K562 (cell line): Measurements from ENCODE around the gene SHF. TPM values are rescaled to one million over a fixed set of nuclear protein-coding genes. Genes with fewer than 3 reads are reported as not detected.

ENCODE experiments used
- HINFP ChIP-seq: fragments of 450-650 bp; conservative IDR thresholded peaks from 2 replicates; pipeline ENCODE4 v1.6.1; 2016; ENCODE audit warnings: missing genetic modification characterization, low read depth, mild to moderate bottlenecking, control low read depth, missing compliant biosample characterization
- HOMEZ ChIP-seq: fragments of 250-450 bp; sonication (Bioruptor Pico); IDR thresholded peaks from 2 replicates; pipeline ENCODE4 v1.4.0; 2020; ENCODE audit warnings: mild to moderate bottlenecking, moderate library complexity
- PCBP2 ChIP-seq: fragments of 200-400 bp; formaldehyde crosslinking; IDR thresholded peaks from 2 replicates; pipeline ENCODE4 v1.6.1; 2018; ENCODE audit warnings: low read length, low read depth, mild to moderate bottlenecking, moderate library complexity; ENCODE audit not compliant: poor library complexity, severe bottlenecking
- PHB2 ChIP-seq: fragments of 450-650 bp; IDR thresholded peaks from 2 replicates; pipeline ENCODE4 v1.6.1; 2017; ENCODE audit warnings: low read depth
- ZBTB2 ChIP-seq: fragments of 450-650 bp; IDR thresholded peaks from 2 replicates; pipeline ENCODE4 v1.6.1; 2016; ENCODE audit warnings: antibody characterized with exemption
- ZNF668 ChIP-seq: fragments of 250-450 bp; sonication (Bioruptor Pico); IDR thresholded peaks from 2 replicates; pipeline ENCODE4 v1.8.0; 2022; ENCODE audit warnings: mild to moderate bottlenecking, inconsistent platforms
- ZNF79 ChIP-seq: fragments of 250-450 bp; sonication (Bioruptor Pico); IDR thresholded peaks from 2 replicates; pipeline ENCODE4 v1.4.0; 2020; ENCODE audit warnings: low read depth, mild to moderate bottlenecking, moderate library complexity
- polyA plus RNA-seq, 8 experiments: library from polyadenylated mRNA; depleted of rRNA in 4 of 8; stranded (reverse) in 5 of 8; unstranded in 3 of 8; fragments of >200 nt; fragmentation: Nextera tagmentation in 2 of 8; fragmentation: Illumina TruSeq in 1 of 8; extraction: Ambion mirVana in 2 of 8; extraction: Trizol in 1 of 8; gene quantifications; 2 replicates each; pipeline versions ENCODE4 v1.2.1 to v1.2.3, GENCODE V29; 2011 to 2014; ENCODE audit warnings: inconsistent platforms in 1 of 8, missing spikeins in 1 of 8
- total RNA-seq, 7 experiments: library from RNA; depleted of rRNA in 6 of 7; stranded (reverse); fragments of >200 nt in 6 of 7; fragmentation: Illumina TruSeq in 2 of 7; extraction: Trizol in 2 of 7; gene quantifications; 2 replicates each; pipeline versions ENCODE4 v1.2.1 to v1.2.3, GENCODE V29; 2011 to 2021; ENCODE audit warnings: low replicate concordance in 1 of 7

The SHF gene
- total and polyA plus RNA-seq, 9 of the 15 experiments (the other 6 are each of a cell fraction or from before 2014, with no cell fraction given), result 0.51 to 2.2 (median 0.85) TPM; not detected in 2

- TF ChIP-seq HOMEZ, result no peak
- no peak for TF ChIP-seq ZNF668 (CRISPR knock-in tag)
- no peak for TF ChIP-seq PHB2
- TF ChIP-seq PCBP2, result no peak
- TF ChIP-seq HINFP, result no peak
- TF ChIP-seq ZNF79 (CRISPR knock-in tag), result no peak
- no peak for TF ChIP-seq ZBTB2
Observed at GRCh38 chr15:45165536-45165935, 22.2 kb downstream of the SHF start (continued).
